AG08396 (cell line): Measurements from ENCODE around the gene ZFHX3.

Experiments
- DNase-seq: peaks from one replicate; pipeline ENCODE4 v3.0.0; 2012; ENCODE audit warnings: low spot score, mixed read lengths

ZFHX3 gene

GRCh38 chr16:72928090-72928981 lies 119.6 kb downstream of the ZFHX3 start:
- no peak for DNase-seq

GRCh38 chr16:72927199-72928089 lies 120.5 kb downstream of the ZFHX3 start:
- peak; percentile 84 for DNase-seq

- DNase-seq = no peak
These were observed 121.5 kb downstream of the ZFHX3 start for GRCh38 chr16:72926177-72927070.

GRCh38 chr16:72925631-72925979 lies 122.3 kb downstream of the ZFHX3 start:
- no peak for DNase-seq

- DNase-seq = no peak
These were observed 122.8 kb downstream of the ZFHX3 start for GRCh38 chr16:72924927-72925630.

- DNase-seq = no peak
These were observed 123.4 kb downstream of the ZFHX3 start for GRCh38 chr16:72924537-72924926.

GRCh38 chr16:72923757-72924156 lies 124.2 kb downstream of the ZFHX3 start:
- no peak for DNase-seq

GRCh38 chr16:72922714-72923113 lies 125.2 kb downstream of the ZFHX3 start:
- DNase-seq = no peak

GRCh38 chr16:72921620-72922019 lies 126.3 kb downstream of the ZFHX3 start:
- peak; percentile 62 for DNase-seq

GRCh38 chr16:72921106-72921505 lies 126.8 kb downstream of the ZFHX3 start:
- no peak for DNase-seq

GRCh38 chr16:72917051-72917450 lies 130.9 kb downstream of the ZFHX3 start:
- no peak for DNase-seq

GRCh38 chr16:72915331-72915730 lies 132.6 kb downstream of the ZFHX3 start:
- no peak for DNase-seq

GRCh38 chr16:72913551-72913950 lies 134.4 kb downstream of the ZFHX3 start:
- no peak for DNase-seq

GRCh38 chr16:72911971-72912370 lies 136.0 kb downstream of the ZFHX3 start:
- DNase-seq = no peak

- no peak for DNase-seq
These were observed 137.1 kb downstream of the ZFHX3 start for GRCh38 chr16:72910875-72911274.

- DNase-seq = no peak
These were observed 137.5 kb downstream of the ZFHX3 start for GRCh38 chr16:72910381-72910780.

GRCh38 chr16:72909196-72909595 lies 138.7 kb downstream of the ZFHX3 start:
- no peak for DNase-seq

- no peak for DNase-seq
These were observed 139.4 kb downstream of the ZFHX3 start for GRCh38 chr16:72908362-72909167.

GRCh38 chr16:72905581-72905980 lies 142.3 kb downstream of the ZFHX3 start:
- DNase-seq = peak; percentile 18

- no peak for DNase-seq
These were observed 144.8 kb downstream of the ZFHX3 start for GRCh38 chr16:72903176-72903575.
